Naive thymus-derived CD4-positive, alpha-beta T cell (primary cell): ENCODE measurements around the gene CCNC. TPM values are rescaled to one million over a fixed set of nuclear protein-coding genes. Genes with fewer than 3 reads are reported as not detected.

ENCODE experiments used
- ATAC-seq: fragments of 150-1000 bp; cut with Tn5 transposase; 2 replicates; pipeline ENCODE4 v1.10.0; 2021; ENCODE audit warnings: mild to moderate bottlenecking, moderate library complexity
- CTCF ChIA-PET: fragments of 350-600 bp; sonication (Branson Sonifier 250); formaldehyde crosslinking; loops from one replicate; lab custom pipeline; 2021; ENCODE audit warnings: antibody characterized with exemption; lab: Charles Lee
- POLR2A ChIA-PET: fragments of 350-600 bp; sonication (Branson Sonifier 250); formaldehyde crosslinking; loops from one replicate; lab custom pipeline; 2021; ENCODE audit warnings: antibody characterized with exemption, inconsistent platforms; lab: Charles Lee
- DNase-seq, 9 donors: peaks; one replicate each; pipeline versions ENCODE4 v3.0.0 to v3.0.0-alpha.2; 2020 to 2022; ENCODE audit warnings: mixed read lengths in 1 of 9
- H3K27ac ChIP-seq: one replicate; pipeline ENCODE4 v1.7.0; 2013; ENCODE audit warnings: mild to moderate bottlenecking, low read depth, low read length, moderate library complexity
- H3K27me3 ChIP-seq, 2 donors: one replicate each; pipeline ENCODE4 v1.7.0; 2013; ENCODE audit warnings: low read length in 2 of 2, mild to moderate bottlenecking in 2 of 2, moderate library complexity in 2 of 2; ENCODE audit not compliant: control insufficient read depth in 2 of 2, insufficient read depth in 2 of 2
- H3K36me3 ChIP-seq, 3 experiments: 1 replicate in 2 of 3; 2 replicates in 1 of 3; pipeline ENCODE4 v1.7.0; 2013; ENCODE audit warnings: low read length in 3 of 3, mild to moderate bottlenecking in 3 of 3, moderate library complexity in 1 of 3; ENCODE audit not compliant: insufficient read depth in 3 of 3, control insufficient read depth in 2 of 3
- H3K4me1 ChIP-seq, 2 donors: one replicate each; pipeline ENCODE4 v1.7.0; 2013; ENCODE audit warnings: low read length in 2 of 2, mild to moderate bottlenecking in 2 of 2, moderate library complexity in 1 of 2; ENCODE audit not compliant: control insufficient read depth in 2 of 2, insufficient read depth in 2 of 2
- H3K4me3 ChIP-seq: 2 replicates; pipeline ENCODE4 v1.7.0; 2013; ENCODE audit warnings: mild to moderate bottlenecking, low read length
- H3K9me3 ChIP-seq, 3 experiments: 1 replicate in 2 of 3; 2 replicates in 1 of 3; pipeline ENCODE4 v1.7.0; 2013; ENCODE audit warnings: low read length in 3 of 3; ENCODE audit not compliant: control insufficient read depth in 2 of 3
- H3K27ac Mint-ChIP-seq, 9 donors: one replicate each; pipeline ENCODE4 v1.8.0; 2020 to 2022; ENCODE audit warnings: mixed read lengths in 9 of 9, mild to moderate bottlenecking in 8 of 9, moderate library complexity in 5 of 9, inconsistent platforms in 2 of 9
- H3K27me3 Mint-ChIP-seq, 5 donors: one replicate each; pipeline ENCODE4 v1.8.0; 2021 to 2022; ENCODE audit warnings: mixed read lengths in 5 of 5, mild to moderate bottlenecking in 1 of 5
- H3K36me3 Mint-ChIP-seq, 5 donors: one replicate each; pipeline ENCODE4 v1.8.0; 2020 to 2022; ENCODE audit warnings: mixed read lengths in 5 of 5, mild to moderate bottlenecking in 3 of 5, inconsistent platforms in 1 of 5
- H3K4me1 Mint-ChIP-seq, 7 donors: one replicate each; pipeline ENCODE4 v1.8.0; 2020 to 2022; ENCODE audit warnings: mixed read lengths in 7 of 7, mild to moderate bottlenecking in 3 of 7, inconsistent platforms in 1 of 7
- H3K4me3 Mint-ChIP-seq, 10 donors: one replicate each; pipeline ENCODE4 v1.8.0; 2020 to 2022; ENCODE audit warnings: mild to moderate bottlenecking in 10 of 10, mixed read lengths in 10 of 10, moderate library complexity in 6 of 10, inconsistent platforms in 2 of 10
- H3K9me3 Mint-ChIP-seq, 11 donors: one replicate each; pipeline ENCODE4 v1.8.0; 2020 to 2022; ENCODE audit warnings: mixed read lengths in 11 of 11, mild to moderate bottlenecking in 4 of 11, inconsistent platforms in 1 of 11, moderate library complexity in 1 of 11
- intact Hi-C, 2 donors: fragments of 100-400 bp; cut with micrococcal nuclease; formaldehyde crosslinking; loops; one replicate each; pipeline ENCODE4 v1.15.1; 2023
- polyA plus RNA-seq, 2 donors: library from polyadenylated mRNA; unstranded; fragments of 300-500 nt; fragmentation: Illumina TruSeq; gene quantifications; one replicate each; pipeline ENCODE4 v1.2.3, GENCODE V29; 2021
- total RNA-seq, 6 experiments: library from RNA in 5 of 6; stranded (reverse) in 5 of 6; gene quantifications; 1 replicate in 5 of 6; 2 replicates in 1 of 6; pipeline ENCODE4 v1.2.3 and lab custom pipeline; 2021 to 2026

Gene CCNC
- total and polyA plus RNA-seq, 7 experiments from 2014 or later, result 31.4 to 45.4 (median 37.3) TPM

- no peaks in the 10 kb centered on the region for H3K36me3 ChIP-seq
- Mint-ChIP-seq H3K9me3 (peaks cover 0 to 1% (median 0%) of the 10 kb centered on the region in 11 donors), H3K27me3 (peaks cover 34 to 80% (median 50%) of the 10 kb centered on the region in 5 donors), H3K4me3 (no peak overlapping the region), H3K27ac (no peak overlapping the region), H3K36me3 (no peaks in the 10 kb centered on the region), H3K4me1 (peaks cover 0 to 9% (median 0%) of the 10 kb centered on the region in 7 donors)
- no peaks in the 10 kb centered on the region for H3K9me3 ChIP-seq
- ChIA-PET CTCF (no interaction called here), POLR2A (interaction anchor here (0.6 kb wide), 1 partner anchor 16 kb away, joined by 4 read pairs; no protein-coding TSS in a partner anchor)
- no peaks in the 10 kb centered on the region for H3K4me1 ChIP-seq
- DNase-seq (no peak), ATAC-seq (no peak)
- no peak overlapping the region for H3K4me3 ChIP-seq
- intact Hi-C loops, result no loop called here
- H3K27me3 ChIP-seq, result no peaks in the 10 kb centered on the region
- H3K27ac ChIP-seq, result no peak overlapping the region
These were observed 11.3 kb upstream of the CCNC start for GRCh38 chr6:99579781-99580180.

GRCh38 chr6:99575544-99576227, 7.2 kb upstream of the CCNC start:
- Histone ChIP-seq H3K4me3 (no peak overlapping the region), H3K4me1 (no peaks in the 10 kb centered on the region), H3K9me3 (no peaks in the 10 kb centered on the region), H3K27ac (no peak overlapping the region), H3K27me3 (no peaks in the 10 kb centered on the region), H3K36me3 (no peaks in the 10 kb centered on the region)
- H3K27ac Mint-ChIP-seq, result no peak overlapping the region
- CTCF ChIA-PET, result no interaction called here
- peaks cover 20 to 63% (median 25%) of the 10 kb centered on the region in 5 donors for H3K27me3 Mint-ChIP-seq
- DNase-seq, result no peak
- H3K36me3 Mint-ChIP-seq, result no peaks in the 10 kb centered on the region
- no peak for ATAC-seq
- H3K4me3 Mint-ChIP-seq, result no peak overlapping the region
- POLR2A ChIA-PET, result no interaction called here
- H3K9me3 Mint-ChIP-seq, result peaks cover 0 to 1% (median 0%) of the 10 kb centered on the region in 11 donors
- H3K4me1 Mint-ChIP-seq, result peaks cover 0 to 14% (median 0%) of the 10 kb centered on the region in 7 donors
- intact Hi-C loops, result no loop called here

DNA sequence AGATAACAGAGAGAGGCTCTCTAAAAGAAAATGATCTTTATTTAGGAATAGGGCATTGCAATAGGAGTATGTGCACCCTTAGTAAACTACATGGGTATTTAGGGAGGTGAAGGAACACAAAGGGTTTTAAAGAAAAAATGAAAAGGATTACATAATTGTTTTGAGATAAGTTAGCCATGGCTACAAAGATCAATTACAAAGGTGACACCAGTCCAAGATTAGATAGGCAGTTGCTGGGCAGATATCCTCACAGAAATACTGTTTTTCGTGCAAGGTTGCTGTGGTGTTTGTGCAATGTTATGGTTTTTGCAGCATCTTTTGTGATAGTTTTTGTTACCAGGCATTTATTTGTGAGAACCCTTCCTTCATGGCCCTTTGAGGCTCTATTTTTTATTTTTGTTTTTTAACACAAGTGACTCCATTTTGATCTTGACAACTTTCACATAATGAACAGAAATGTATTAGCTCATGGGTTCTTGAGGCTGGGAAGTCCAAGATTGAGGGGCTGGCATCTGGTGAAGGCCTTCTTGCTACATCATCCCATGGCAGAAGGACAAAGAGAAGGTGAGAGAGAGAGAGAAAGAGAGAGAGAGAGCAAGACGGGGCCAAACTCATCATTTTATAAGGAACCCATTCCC, 5.6 kb upstream of the CCNC start:
- intact Hi-C loops, result no loop called here
- no peak overlapping the region for H3K4me3 Mint-ChIP-seq

GRCh38 chr6:99563056-99563723, 5.3 kb downstream of the CCNC start:
- Histone ChIP-seq H3K36me3 (peaks cover 0 to 21% (median 7%) of the 10 kb centered on the region in 3 experiments), H3K4me1 (peaks cover 7 to 9% of the 10 kb centered on the region in 2 donors), H3K27me3 (no peaks in the 10 kb centered on the region), H3K4me3 (no peak overlapping the region), H3K27ac (no peak overlapping the region), H3K9me3 (no peaks in the 10 kb centered on the region)
- H3K27ac Mint-ChIP-seq, result no peak overlapping the region
- CTCF ChIA-PET, result interaction anchor here (0.6 kb wide), 1 partner anchor 168 kb away, joined by 3 read pairs; no protein-coding TSS in a partner anchor
- no peak for ATAC-seq
- POLR2A ChIA-PET, result interaction anchor here (0.6 kb wide), 1 partner anchor 20 kb away, joined by 3 read pairs; no protein-coding TSS in a partner anchor
- intact Hi-C loops, result loop anchor here (10.0 kb wide), 2 partner anchors 618 to 1322 kb away; partner anchors contain the start of genes ASCC3 (in 1 of the 2) and FBXL4 (in 1 of the 2)
- peaks cover 0 to 18% (median 7%) of the 10 kb centered on the region in 5 donors for H3K36me3 Mint-ChIP-seq
- no peaks in the 10 kb centered on the region for H3K27me3 Mint-ChIP-seq
- peaks cover 11 to 53% (median 38%) of the 10 kb centered on the region in 7 donors for H3K4me1 Mint-ChIP-seq
- no peaks in the 10 kb centered on the region for H3K9me3 Mint-ChIP-seq
- no peak for DNase-seq
- H3K4me3 Mint-ChIP-seq, result no peak overlapping the region

More for the DNA sequence above, 5.6 kb upstream of the CCNC start:
- ChIA-PET CTCF (no interaction called here), POLR2A (interaction anchor here (1.2 kb wide), 1 partner anchor 139 kb away, joined by 3 read pairs; no protein-coding TSS in a partner anchor)
- no peak overlapping the region for H3K27ac Mint-ChIP-seq
- no peaks in the 10 kb centered on the region for H3K36me3 ChIP-seq
- ATAC-seq (no peak), DNase-seq (no peak)
- no peaks in the 10 kb centered on the region for H3K9me3 ChIP-seq
- H3K36me3 Mint-ChIP-seq, result no peaks in the 10 kb centered on the region
- no peaks in the 10 kb centered on the region for H3K4me1 ChIP-seq
- peaks cover 0 to 14% (median 3%) of the 10 kb centered on the region in 7 donors for H3K4me1 Mint-ChIP-seq
- H3K9me3 Mint-ChIP-seq, result peaks cover 0 to 2% (median 0%) of the 10 kb centered on the region in 11 donors
- no peak overlapping the region for H3K27ac ChIP-seq
- peaks cover 12 to 52% (median 15%) of the 10 kb centered on the region in 5 donors for H3K27me3 Mint-ChIP-seq
- no peak overlapping the region for H3K4me3 ChIP-seq
- H3K27me3 ChIP-seq, result no peaks in the 10 kb centered on the region

GRCh38 chr6:99560668-99561067, 7.8 kb downstream of the CCNC start:
- Histone ChIP-seq H3K36me3 (peaks cover 3 to 39% (median 7%) of the 10 kb centered on the region in 3 experiments), H3K27me3 (no peaks in the 10 kb centered on the region), H3K27ac (no peak overlapping the region), H3K9me3 (no peaks in the 10 kb centered on the region), H3K4me1 (no peaks in the 10 kb centered on the region), H3K4me3 (no peak overlapping the region)
- POLR2A ChIA-PET, result no interaction called here
- H3K36me3 Mint-ChIP-seq, result peaks cover 14 to 33% (median 25%) of the 10 kb centered on the region in 5 donors
- H3K4me3 Mint-ChIP-seq, result no peak overlapping the region
- CTCF ChIA-PET, result no interaction called here
- intact Hi-C loops, result loop anchor here (10.0 kb wide), 2 partner anchors 616 to 1324 kb away; partner anchors contain the start of genes ASCC3 (in 1 of the 2) and FBXL4 (in 1 of the 2)
- H3K4me1 Mint-ChIP-seq, result peaks cover 0 to 30% (median 23%) of the 10 kb centered on the region in 7 donors
- no peaks in the 10 kb centered on the region for H3K9me3 Mint-ChIP-seq
- no peak overlapping the region for H3K27ac Mint-ChIP-seq
- H3K27me3 Mint-ChIP-seq, result no peaks in the 10 kb centered on the region
- DNase-seq (no peak), ATAC-seq (no peak)

DNA sequence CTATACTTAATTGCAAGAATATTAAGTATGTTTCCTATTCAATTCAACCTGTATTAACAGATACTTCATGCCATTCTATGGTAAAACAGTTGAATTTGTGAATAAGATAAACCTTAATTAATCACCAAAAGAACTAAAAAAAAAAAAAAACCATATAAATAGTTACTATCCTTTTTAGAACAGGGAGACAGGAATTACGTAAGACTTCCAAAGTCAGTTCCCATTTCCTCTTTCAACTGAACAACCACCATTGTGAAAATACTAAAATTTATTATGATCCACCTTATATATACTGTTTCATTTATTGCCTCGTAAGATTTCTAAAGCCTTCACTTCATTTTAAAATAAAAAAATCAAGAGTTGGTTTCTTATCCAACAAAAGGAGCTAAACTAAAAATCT, 9.4 kb downstream of the CCNC start:
- Histone ChIP-seq H3K9me3 (no peaks in the 10 kb centered on the region), H3K27me3 (no peaks in the 10 kb centered on the region), H3K4me3 (no peak overlapping the region), H3K27ac (no peak overlapping the region), H3K36me3 (peaks cover 3 to 47% (median 7%) of the 10 kb centered on the region in 3 experiments), H3K4me1 (no peaks in the 10 kb centered on the region)
- Mint-ChIP-seq H3K4me3 (no peak overlapping the region), H3K9me3 (no peaks in the 10 kb centered on the region), H3K36me3 (peaks cover 18 to 46% (median 39%) of the 10 kb centered on the region in 5 donors), H3K4me1 (peaks cover 0 to 14% (median 13%) of the 10 kb centered on the region in 7 donors), H3K27ac (no peak overlapping the region), H3K27me3 (no peaks in the 10 kb centered on the region)
- DNase-seq (no peak), ATAC-seq (no peak)
- intact Hi-C loops, result loop anchor here in 1 of 2 donors (2.0 kb wide), 1 partner anchor 14 kb away; no protein-coding TSS in a partner anchor
- ChIA-PET POLR2A (no interaction called here), CTCF (no interaction called here)
